ENCODE measurements around the gene CEMP1.

The CEMP1 gene

DNA sequence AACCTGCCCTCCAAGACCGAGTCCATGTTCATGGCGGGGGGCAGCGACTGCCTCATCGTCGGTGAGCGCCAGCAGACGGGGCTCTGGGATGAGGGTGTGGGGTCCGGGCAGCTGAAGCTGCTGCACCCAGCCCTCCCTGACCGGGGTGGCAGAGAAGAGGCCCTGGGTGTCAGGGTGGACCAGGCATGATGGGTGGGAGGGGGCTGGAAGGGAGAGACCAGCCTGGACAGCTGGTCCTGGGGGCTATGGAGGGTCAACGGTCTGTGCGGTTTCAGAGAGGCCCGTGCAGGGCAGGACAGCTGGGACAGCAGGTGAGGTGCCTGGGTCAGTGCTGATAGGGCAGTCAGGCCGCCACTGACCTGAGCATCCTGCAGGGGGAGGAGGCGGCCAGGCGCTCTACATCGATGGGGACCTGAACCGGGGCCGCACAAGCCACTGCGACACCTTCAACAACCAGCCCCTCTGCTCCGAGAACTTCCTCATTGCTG, 30.7 kb downstream of the CEMP1 start:
- no peak for DNase-seq

DNA sequence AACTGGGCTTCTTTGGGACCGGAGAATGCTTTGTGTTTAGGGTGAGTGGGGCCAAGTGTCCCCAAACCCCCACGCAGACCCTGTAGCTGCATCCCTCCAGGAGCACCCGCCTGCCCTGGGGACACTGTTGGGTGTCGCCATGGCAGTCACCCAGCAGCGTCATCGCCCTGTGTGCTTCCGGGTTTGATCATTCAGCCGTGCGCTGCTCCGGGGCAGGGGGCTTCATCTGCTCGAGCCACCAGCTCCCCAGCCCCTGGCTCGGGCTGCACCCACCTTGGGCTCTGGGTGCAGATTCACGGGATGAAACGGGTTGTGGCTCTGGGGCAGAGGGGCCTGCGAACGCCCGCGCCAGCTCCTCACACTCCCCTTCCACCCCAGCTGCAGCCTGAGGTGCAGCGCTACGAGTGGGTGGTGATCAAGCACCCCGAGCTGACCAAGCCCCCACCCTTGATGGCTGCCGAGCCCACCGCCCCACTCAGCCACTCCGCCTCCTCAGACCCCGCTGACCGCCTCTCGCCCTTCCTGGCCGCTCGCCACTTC, 31.2 kb downstream of the CEMP1 start:
- DNase-seq: no peak

DNA sequence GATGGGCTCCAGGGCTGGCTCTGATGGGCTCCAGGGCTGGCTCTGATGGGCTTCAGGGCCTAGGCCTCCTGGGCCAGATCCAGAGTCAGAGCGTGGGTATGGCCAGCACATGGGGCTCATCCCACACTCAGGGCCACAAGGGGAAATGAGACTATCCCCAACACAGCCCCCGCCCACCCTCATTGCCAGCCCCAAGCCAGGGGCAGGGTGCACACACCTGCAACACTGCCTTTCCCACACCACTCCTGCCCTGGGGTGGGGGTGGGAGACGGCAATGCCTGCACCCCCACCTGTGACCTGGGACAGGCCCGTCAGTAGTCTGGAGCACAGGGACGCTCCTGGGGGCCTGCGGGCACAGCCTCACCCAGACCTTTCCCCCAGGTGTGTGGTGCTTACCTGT, 31.8 kb downstream of the CEMP1 start:
- no peak for DNase-seq

GRCh38 chr16:2498531-2499253, 32.5 kb downstream of the CEMP1 start:
- DNase-seq: no peak

- DNase-seq: no peak
These were observed 33.3 kb downstream of the CEMP1 start for GRCh38 chr16:2497695-2498484.

- DNase-seq: no peak
These were observed 34.0 kb downstream of the CEMP1 start for GRCh38 chr16:2497116-2497630.

DNA sequence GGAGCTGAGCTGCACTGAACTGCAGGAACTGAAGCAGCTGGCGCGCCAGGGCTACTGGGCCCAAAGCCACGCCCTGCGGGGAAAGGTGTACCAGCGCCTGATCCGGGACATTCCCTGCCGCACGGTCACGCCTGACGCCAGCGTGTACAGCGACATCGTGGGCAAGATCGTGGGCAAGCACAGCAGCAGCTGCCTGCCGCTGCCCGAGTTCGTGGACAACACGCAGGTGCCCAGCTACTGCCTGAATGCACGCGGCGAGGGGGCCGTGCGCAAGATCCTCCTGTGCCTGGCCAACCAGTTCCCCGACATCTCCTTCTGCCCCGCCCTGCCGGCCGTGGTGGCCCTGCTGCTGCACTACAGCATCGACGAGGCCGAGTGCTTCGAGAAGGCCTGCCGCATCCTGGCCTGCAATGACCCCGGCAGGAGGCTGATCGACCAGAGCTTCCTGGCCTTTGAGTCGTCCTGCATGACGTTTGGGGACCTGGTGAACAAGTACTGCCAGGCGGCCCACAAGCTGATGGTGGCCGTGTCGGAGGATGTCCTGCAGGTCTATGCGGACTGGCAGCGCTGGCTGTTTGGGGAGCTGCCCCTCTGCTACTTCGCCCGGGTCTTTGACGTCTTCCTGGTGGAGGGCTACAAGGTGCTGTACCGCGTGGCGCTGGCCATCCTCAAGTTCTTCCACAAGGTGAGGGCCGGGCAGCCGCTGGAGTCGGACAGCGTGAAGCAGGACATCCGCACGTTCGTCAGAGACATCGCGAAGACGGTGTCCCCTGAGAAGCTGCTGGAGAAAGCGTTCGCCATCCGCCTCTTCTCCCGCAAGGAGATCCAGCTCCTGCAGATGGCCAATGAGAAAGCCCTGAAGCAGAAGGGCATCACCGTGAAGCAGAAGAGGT, 34.7 kb downstream of the CEMP1 start:
- no peak for DNase-seq

- no peak for DNase-seq
These were observed 36.2 kb downstream of the CEMP1 start for GRCh38 chr16:2495041-2495440.

DNA sequence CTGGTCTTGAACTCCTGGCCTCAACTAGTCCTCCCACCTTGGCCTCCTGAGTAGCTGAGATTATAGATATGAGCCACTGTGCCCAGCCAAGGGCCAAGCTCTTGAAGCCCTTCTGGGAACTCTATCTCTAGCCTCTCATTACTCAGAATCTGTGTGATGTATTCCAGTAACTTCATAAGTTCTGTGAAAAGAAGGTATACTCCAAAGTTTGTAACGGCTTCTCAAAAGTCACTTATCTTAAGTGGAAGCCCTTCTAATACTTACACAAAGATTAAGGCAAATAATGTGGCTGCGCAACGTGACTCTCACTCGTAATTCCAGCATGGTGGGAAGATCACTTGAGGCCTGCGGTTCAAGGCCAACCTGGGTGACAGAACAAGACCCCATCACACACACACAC, 36.6 kb downstream of the CEMP1 start:
- no peak for DNase-seq

DNA sequence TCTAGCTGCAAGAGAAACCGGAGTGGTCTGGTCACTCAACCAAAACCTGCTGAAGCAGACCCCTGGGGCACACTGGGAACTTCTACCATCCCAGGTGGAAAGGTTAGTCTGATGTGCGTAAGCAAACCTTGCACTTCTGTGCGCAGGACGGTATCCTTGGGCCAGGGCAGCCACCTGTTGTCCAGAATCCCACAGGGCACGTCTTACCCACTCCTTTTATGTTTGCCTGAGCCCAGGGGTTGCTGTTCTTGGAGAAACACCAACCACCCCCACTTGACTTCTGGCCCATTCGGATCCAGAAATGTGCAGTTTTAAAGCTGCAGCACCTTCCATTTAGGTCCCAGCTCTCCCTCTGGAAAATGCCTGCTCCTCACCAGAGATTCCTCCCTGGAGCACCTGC, 37.6 kb downstream of the CEMP1 start:
- DNase-seq: no peak

DNA sequence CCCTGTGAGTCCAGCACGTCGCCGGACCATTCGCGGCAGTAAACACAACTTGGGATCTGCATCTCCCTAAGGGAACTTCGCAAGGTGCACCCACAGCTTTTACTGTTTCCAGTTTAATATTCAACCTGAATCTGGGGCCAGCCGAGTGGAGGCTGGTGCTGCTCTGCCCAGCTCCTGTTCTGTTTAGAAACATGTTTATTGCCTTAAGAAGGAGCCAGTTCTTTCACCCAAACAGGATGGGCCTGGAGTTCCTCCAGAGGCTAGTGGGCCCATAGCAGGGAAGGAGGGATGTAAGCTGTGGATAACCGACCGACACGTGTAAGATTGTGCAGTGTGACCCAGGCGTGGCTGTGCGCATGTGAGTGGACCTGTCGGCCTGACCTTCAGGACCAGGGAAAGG, 38.9 kb downstream of the CEMP1 start:
- DNase-seq: no peak

GRCh38 chr16:2490190-2491105, 40.8 kb downstream of the CEMP1 start:
- DNase-seq: peak; percentile 38

GRCh38 chr16:2489581-2489980, 41.6 kb downstream of the CEMP1 start:
- no peak for DNase-seq

DNA sequence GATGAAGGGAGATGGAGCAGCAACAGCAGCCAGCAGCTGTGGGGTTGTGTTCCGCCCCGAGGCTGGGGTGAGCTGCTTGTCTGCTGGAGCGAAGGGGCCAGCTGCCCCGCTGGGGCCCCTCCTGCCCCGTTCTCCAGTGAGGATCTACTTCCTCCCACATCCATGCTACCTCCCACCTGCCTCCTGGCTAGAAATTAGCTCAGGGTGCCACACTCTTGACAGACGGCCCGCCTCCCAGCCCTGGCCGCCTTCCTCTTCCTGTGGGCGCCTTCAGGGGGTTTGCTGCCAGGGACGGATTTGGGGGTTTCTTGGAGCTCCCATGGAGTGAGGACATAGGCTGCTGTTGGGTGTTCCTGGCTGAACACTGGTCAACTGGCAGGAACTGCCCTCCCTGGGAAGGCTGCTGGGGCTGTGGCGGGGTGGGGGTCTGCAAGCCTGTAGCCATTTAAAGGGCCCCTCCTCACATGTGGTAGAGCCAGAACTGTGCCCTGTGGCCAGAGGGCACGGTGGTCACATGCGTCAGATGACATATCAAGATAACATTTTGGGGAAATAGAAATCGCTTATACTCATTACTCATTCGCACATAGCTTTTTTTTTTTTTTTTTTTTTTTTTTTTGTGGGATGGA, 43.2 kb downstream of the CEMP1 start:
- DNase-seq: no peak

DNA sequence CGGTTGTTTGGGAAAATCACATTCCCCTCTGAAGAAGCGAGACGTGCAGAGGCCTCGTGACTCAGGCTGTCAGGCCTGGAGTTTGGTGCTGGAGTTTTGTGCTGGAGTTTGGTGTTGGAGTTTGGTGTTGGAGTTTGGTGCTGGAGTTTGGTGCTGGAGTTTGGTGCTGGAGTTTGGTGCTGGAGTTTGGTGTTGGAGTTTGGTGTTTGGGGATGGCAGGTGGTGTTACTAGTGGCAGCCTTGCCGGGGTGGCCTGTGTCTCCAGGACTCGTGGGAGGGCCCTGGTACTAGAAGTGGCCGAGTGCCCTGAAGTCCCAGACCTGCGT, 43.7 kb downstream of the CEMP1 start:
- no peak for DNase-seq

- DNase-seq: no peak
These were observed 44.3 kb downstream of the CEMP1 start for GRCh38 chr16:2486645-2487516.

- DNase-seq: no peak
These were observed 45.2 kb downstream of the CEMP1 start for GRCh38 chr16:2485811-2486507.

DNA sequence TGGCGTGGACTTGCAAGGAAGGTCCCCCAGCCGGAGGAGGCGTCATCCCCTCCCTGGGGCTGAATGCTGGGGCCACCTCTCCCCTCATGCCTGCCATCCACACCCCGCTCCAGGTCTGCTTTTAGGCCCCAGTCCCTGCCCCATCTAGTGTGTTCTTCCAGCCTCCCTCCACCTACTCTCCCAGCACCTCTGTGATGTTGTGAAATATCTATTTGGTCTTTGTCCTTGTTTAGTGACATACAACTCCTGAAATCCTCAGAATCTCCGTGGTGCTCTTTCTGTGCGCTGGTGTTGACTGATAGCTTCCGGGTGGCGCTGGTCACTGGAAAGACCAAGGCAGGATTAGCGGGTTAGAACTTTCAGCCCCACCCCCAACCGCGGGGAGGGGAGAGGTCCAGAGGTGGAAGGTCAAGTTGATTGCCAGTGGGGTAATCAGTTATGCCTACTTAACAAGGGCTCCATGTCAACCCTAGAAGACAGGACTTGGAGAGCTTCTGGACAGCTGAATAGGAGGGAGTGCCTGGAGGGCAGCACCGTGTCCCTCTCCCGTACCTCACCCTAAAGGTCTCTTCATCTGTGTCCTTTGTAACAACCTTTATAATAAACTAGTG, 46.2 kb downstream of the CEMP1 start:
- no peak for DNase-seq

Measured in NCI-H2029 treated with DMSO at 0.1 percent for 48 hours (cell line).